SU-DHL-6 (cell line): ENCODE data around the gene MYT1.

Experiments
- H2AFZ ChIP-seq: fragments of 200-600 bp; sonication (generic); 2 replicates; pipeline ENCODE4 v1.6.1; 2014; ENCODE audit warnings: low read depth, mild to moderate bottlenecking, moderate library complexity, mixed read lengths, antibody characterized with exemption, low read length; ENCODE audit not compliant: severe bottlenecking
- H3F3A ChIP-seq: fragments of 200-600 bp; shearing (Covaris generic); 2 replicates; pipeline ENCODE4 v1.6.0; 2016; ENCODE audit warnings: antibody characterized with exemption, mild to moderate bottlenecking; ENCODE audit not compliant: insufficient read depth
- H3K27ac ChIP-seq: fragments of 200-600 bp; sonication (generic); 2 replicates; pipeline ENCODE4 v1.5.1; 2016; ENCODE audit warnings: low read depth, mild to moderate bottlenecking, low read length, moderate library complexity, mixed read lengths
- H3K27me3 ChIP-seq: fragments of 200-600 bp; sonication (generic), shearing (Covaris generic); 2 replicates; pipeline ENCODE4 v1.6.0; 2014; ENCODE audit warnings: mild to moderate bottlenecking, low read length
- H3K36me3 ChIP-seq: fragments of 200-600 bp; sonication (generic); 2 replicates; pipeline ENCODE4 v1.6.1; 2014; ENCODE audit warnings: mild to moderate bottlenecking, low read length, mixed read lengths
- H3K4me2 ChIP-seq: fragments of 300-600, 200-600 bp; shearing (Covaris generic), sonication (generic); 2 replicates; pipeline ENCODE4 v1.6.0; 2014; ENCODE audit warnings: low read length, low read depth, mild to moderate bottlenecking; ENCODE audit not compliant: poor library complexity, severe bottlenecking
- H3K4me3 ChIP-seq: fragments of 200-600 bp; sonication (generic); 2 replicates; pipeline ENCODE4 v1.5.1; 2014; ENCODE audit warnings: antibody characterized with exemption, low read length, mild to moderate bottlenecking, mixed read lengths; ENCODE audit not compliant: insufficient read depth, poor library complexity, severe bottlenecking
- H3K79me2 ChIP-seq: fragments of 200-600 bp; sonication (generic); 2 replicates; pipeline ENCODE4 v1.6.1; 2014; ENCODE audit warnings: mild to moderate bottlenecking, low read length, moderate library complexity; ENCODE audit not compliant: insufficient read depth
- H3K9ac ChIP-seq: fragments of 200-600 bp; sonication (generic); 2 replicates; pipeline ENCODE4 v1.7.0; 2014; ENCODE audit warnings: mild to moderate bottlenecking, low read length
- H3K9me2 ChIP-seq: fragments of 200-600 bp; sonication (generic); replicated peaks from 2 replicates; pipeline ENCODE4 v1.6.1; 2014; ENCODE audit warnings: low read length; ENCODE audit not compliant: insufficient read depth
- H3K9me3 ChIP-seq: fragments of 200-600 bp; sonication (generic); 2 replicates; pipeline ENCODE4 v1.6.1; 2014; ENCODE audit warnings: low read length, mixed read lengths; ENCODE audit not compliant: insufficient read depth
- H4K20me1 ChIP-seq: fragments of 200-600 bp; sonication (generic); 2 replicates; pipeline ENCODE4 v1.6.1; 2014; ENCODE audit warnings: low read depth, mild to moderate bottlenecking, antibody characterized with exemption, low read length, moderate library complexity, mixed read lengths
- EZH2phosphoT487 ChIP-seq: fragments of 200-600 bp; sonication (generic), shearing (Covaris generic); conservative IDR thresholded peaks from 2 replicates; pipeline ENCODE4 v1.6.1; 2018; ENCODE audit warnings: mild to moderate bottlenecking, antibody characterized with exemption, low read length, moderate library complexity, mixed read lengths
- TF ChIP-seq, protein P1 (sequence below): fragments of 200-600 bp; sonication (generic); IDR thresholded peaks from one replicate; pipeline ENCODE4 v1.5.1; 2017; ENCODE audit warnings: antibody characterized with exemption, mild to moderate bottlenecking, low read length, moderate library complexity; ENCODE audit not compliant: insufficient read depth, poor library complexity, severe bottlenecking

MYT1 gene

GRCh38 chr20:64192406-64192805 lies 28.2 kb downstream of the MYT1 start:
- no peaks in the 10 kb centered on the region for H3K27me3 ChIP-seq
- H3F3A ChIP-seq, result no peaks in the 10 kb centered on the region
- H3K4me3 ChIP-seq, result no peak overlapping the region
- no peak overlapping the region for H3K4me2 ChIP-seq
- no peaks in the 10 kb centered on the region for H4K20me1 ChIP-seq
- no peaks in the 10 kb centered on the region for H3K36me3 ChIP-seq
- H2AFZ ChIP-seq, result no peak overlapping the region
- no peak overlapping the region for H3K27ac ChIP-seq
- H3K9me3 ChIP-seq, result no peaks in the 10 kb centered on the region
- H3K9me2 ChIP-seq, result no peaks in the 10 kb centered on the region
- H3K9ac ChIP-seq, result no peak overlapping the region
- TF ChIP-seq, protein P1, sequence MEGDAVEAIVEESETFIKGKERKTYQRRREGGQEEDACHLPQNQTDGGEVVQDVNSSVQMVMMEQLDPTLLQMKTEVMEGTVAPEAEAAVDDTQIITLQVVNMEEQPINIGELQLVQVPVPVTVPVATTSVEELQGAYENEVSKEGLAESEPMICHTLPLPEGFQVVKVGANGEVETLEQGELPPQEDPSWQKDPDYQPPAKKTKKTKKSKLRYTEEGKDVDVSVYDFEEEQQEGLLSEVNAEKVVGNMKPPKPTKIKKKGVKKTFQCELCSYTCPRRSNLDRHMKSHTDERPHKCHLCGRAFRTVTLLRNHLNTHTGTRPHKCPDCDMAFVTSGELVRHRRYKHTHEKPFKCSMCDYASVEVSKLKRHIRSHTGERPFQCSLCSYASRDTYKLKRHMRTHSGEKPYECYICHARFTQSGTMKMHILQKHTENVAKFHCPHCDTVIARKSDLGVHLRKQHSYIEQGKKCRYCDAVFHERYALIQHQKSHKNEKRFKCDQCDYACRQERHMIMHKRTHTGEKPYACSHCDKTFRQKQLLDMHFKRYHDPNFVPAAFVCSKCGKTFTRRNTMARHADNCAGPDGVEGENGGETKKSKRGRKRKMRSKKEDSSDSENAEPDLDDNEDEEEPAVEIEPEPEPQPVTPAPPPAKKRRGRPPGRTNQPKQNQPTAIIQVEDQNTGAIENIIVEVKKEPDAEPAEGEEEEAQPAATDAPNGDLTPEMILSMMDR, result no peak
- no peak for TF ChIP-seq EZH2phosphoT487
- no peaks in the 10 kb centered on the region for H3K79me2 ChIP-seq

DNA sequence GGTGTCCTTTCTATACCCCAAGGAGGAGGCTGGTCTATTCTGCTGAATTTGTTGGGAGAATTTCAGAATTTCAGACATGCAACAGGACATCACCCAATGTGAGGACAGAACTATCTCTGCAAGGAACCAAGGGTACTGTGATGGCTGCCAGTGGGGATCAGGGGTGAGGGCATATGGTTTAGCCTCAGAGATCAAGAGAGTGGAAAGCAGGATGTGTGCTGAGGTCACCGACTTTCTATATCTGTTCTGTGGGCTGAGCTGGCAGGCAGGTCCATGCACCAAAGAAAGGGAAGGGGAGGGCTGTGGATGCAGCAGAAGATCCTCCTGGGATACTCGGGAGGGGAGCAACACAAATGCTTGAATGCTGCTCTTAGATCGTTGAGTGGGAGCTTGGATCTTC lies 28.8 kb downstream of the MYT1 start:
- no peaks in the 10 kb centered on the region for H4K20me1 ChIP-seq
- H3K27ac ChIP-seq, result no peak overlapping the region
- no peaks in the 10 kb centered on the region for H3K9me2 ChIP-seq
- no peaks in the 10 kb centered on the region for H3K9me3 ChIP-seq
- no peaks in the 10 kb centered on the region for H3K79me2 ChIP-seq
- H3K36me3 ChIP-seq, result no peaks in the 10 kb centered on the region
- no peak overlapping the region for H3K4me2 ChIP-seq
- H3F3A ChIP-seq, result no peaks in the 10 kb centered on the region
- H3K27me3 ChIP-seq, result no peaks in the 10 kb centered on the region
- no peak overlapping the region for H3K4me3 ChIP-seq
- H3K9ac ChIP-seq, result no peak overlapping the region
- H2AFZ ChIP-seq, result no peak overlapping the region
- TF ChIP-seq, protein P1, result no peak
- TF ChIP-seq EZH2phosphoT487, result no peak

- no peak overlapping the region for H3K4me3 ChIP-seq
- no peaks in the 10 kb centered on the region for H3K27me3 ChIP-seq
- no peak overlapping the region for H3K4me2 ChIP-seq
- no peak overlapping the region for H2AFZ ChIP-seq
- H4K20me1 ChIP-seq, result no peaks in the 10 kb centered on the region
- H3K9me2 ChIP-seq, result no peaks in the 10 kb centered on the region
- H3K36me3 ChIP-seq, result no peaks in the 10 kb centered on the region
- no peak overlapping the region for H3K9ac ChIP-seq
- H3F3A ChIP-seq, result no peaks in the 10 kb centered on the region
- no peaks in the 10 kb centered on the region for H3K79me2 ChIP-seq
- TF ChIP-seq EZH2phosphoT487, result no peak
- TF ChIP-seq, protein P1, result no peak
- H3K9me3 ChIP-seq, result no peaks in the 10 kb centered on the region
- H3K27ac ChIP-seq, result no peak overlapping the region
These were observed 30.0 kb downstream of the MYT1 start for GRCh38 chr20:64194269-64194668.

GRCh38 chr20:64196309-64196708 lies 32.1 kb downstream of the MYT1 start:
- TF ChIP-seq, protein P1, result no peak
- no peak for TF ChIP-seq EZH2phosphoT487
- Histone ChIP-seq H3F3A (no peaks in the 10 kb centered on the region), H3K27me3 (no peaks in the 10 kb centered on the region), H3K9me3 (no peaks in the 10 kb centered on the region), H3K9ac (no peak overlapping the region), H3K36me3 (no peaks in the 10 kb centered on the region), H2AFZ (no peak overlapping the region), H3K4me3 (no peak overlapping the region), H3K9me2 (no peaks in the 10 kb centered on the region), H3K4me2 (no peak overlapping the region), H4K20me1 (no peaks in the 10 kb centered on the region), H3K27ac (no peak overlapping the region), H3K79me2 (no peaks in the 10 kb centered on the region)
